SH-SY5Y (cell line): Measurements from ENCODE around the gene MRPL32.

Experiments used
- GATA2 ChIP-seq: IDR thresholded peaks from 2 replicates; pipeline ENCODE4 v1.6.1; 2011; ENCODE audit warnings: mild to moderate bottlenecking, low read depth, low read length
- GATA3 ChIP-seq: IDR thresholded peaks from 2 replicates; pipeline ENCODE4 v1.6.1; 2011; ENCODE audit warnings: low read depth, mild to moderate bottlenecking, low read length, moderate library complexity

DNA sequence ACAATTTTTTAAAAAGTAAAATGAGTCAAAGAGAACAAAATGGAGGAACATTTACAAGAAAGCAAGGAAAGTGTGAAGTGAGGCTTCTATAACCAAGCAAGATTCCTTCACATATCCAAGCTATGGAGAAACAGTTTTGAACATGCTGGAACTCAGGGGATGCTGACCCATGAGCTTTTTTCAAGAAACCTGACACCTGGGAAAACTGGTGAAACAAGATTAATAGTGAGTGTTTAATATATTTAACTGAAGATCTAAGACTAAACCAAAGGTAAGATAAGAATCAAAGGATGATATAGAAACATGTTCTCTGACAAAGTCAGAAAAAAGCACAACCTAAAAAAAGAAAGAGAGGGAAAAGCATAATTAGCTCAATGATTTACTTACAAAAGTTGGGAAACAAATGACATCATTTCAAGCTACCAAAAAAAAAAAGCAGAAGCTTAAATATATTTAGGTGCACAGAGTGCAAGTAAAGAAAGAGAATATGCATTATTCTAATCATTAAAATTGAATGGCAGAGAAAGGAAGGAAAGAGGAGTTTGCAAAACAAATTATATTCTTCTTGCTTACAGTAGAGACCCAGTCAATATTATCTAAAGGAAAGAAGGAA is 45.2 kb upstream of the MRPL32 start:
- TF ChIP-seq GATA3 (no peak), GATA2 (no peak)
